MCF 10A (cell line): ENCODE data around the gene PABPN1L. TPM values are rescaled to one million over a fixed set of nuclear protein-coding genes. Genes with fewer than 3 reads are reported as not detected.

Source experiments
- BruUV-seq: library from RNA; stranded (reverse); fragments of 400-500 nt; replicated peaks from 2 replicates; lab custom pipeline; 2021; lab: Mats Ljungman, UMichigan
- CTCF ChIA-PET: fragments of 300-600 bp; sonication (Branson Sonifier 250); formaldehyde crosslinking; extraction: SDS; loops from one replicate; lab custom pipeline; 2021; ENCODE audit warnings: antibody characterized with exemption, inconsistent platforms; lab: Yijun Ruan, JAX
- POLR2A ChIA-PET: fragments of 300-600, 350-650 bp; sonication (Branson Sonifier 250); formaldehyde crosslinking; extraction: SDS; loops from one replicate; lab custom pipeline; 2020; ENCODE audit warnings: antibody characterized with exemption, inconsistent platforms; lab: Yijun Ruan, JAX
- DNase-seq: peaks from one replicate; pipeline ENCODE4 v3.0.0-alpha.2; 2018; ENCODE audit not compliant: unreplicated experiment
- H3K27ac Mint-ChIP-seq: one replicate; pipeline ENCODE4 v1.8.0; 2022; ENCODE audit warnings: mild to moderate bottlenecking, low read depth, mixed read lengths; ENCODE audit not compliant: unreplicated experiment
- H3K27me3 Mint-ChIP-seq: one replicate; pipeline ENCODE4 v1.8.0; 2022; ENCODE audit warnings: mixed read lengths; ENCODE audit not compliant: insufficient read depth, unreplicated experiment
- H3K36me3 Mint-ChIP-seq: one replicate; pipeline ENCODE4 v1.8.0; 2022; ENCODE audit warnings: mild to moderate bottlenecking, moderate library complexity, mixed read lengths; ENCODE audit not compliant: insufficient read depth, unreplicated experiment
- H3K4me1 Mint-ChIP-seq: one replicate; pipeline ENCODE4 v1.8.0; 2022; ENCODE audit warnings: mixed read lengths; ENCODE audit not compliant: insufficient read depth, unreplicated experiment
- H3K4me3 Mint-ChIP-seq: one replicate; pipeline ENCODE4 v1.8.0; 2022; ENCODE audit warnings: mild to moderate bottlenecking, moderate library complexity, mixed read lengths; ENCODE audit not compliant: unreplicated experiment
- H3K9me3 Mint-ChIP-seq: one replicate; pipeline ENCODE4 v1.8.0; 2022; ENCODE audit warnings: mixed read lengths; ENCODE audit not compliant: unreplicated experiment
- CTCF ChIP-seq: fragments of 200-600 bp; IDR thresholded peaks from one replicate; pipeline ENCODE4 v1.8.0; 2022; ENCODE audit warnings: antibody characterized with exemption, mild to moderate bottlenecking; ENCODE audit not compliant: unreplicated experiment
- intact Hi-C: fragments of 100-400 bp; cut with micrococcal nuclease; formaldehyde crosslinking; loops from 2 replicates; pipeline ENCODE4 v1.14.1; 2022
- total RNA-seq: library from RNA; stranded (reverse); gene quantifications from 2 replicates; pipeline ENCODE4 v1.2.3, GENCODE V29; 2022

Gene PABPN1L
- total RNA-seq, 1 experiment from 2014 or later: not detected

- DNase-seq: no peak
- CTCF ChIA-PET: no interaction called here
- no peak overlapping the region for H3K4me3 Mint-ChIP-seq
- no TSS peak for BruUV-seq
- POLR2A ChIA-PET: no interaction called here
- no peak overlapping the region for H3K27ac Mint-ChIP-seq
- no peaks in the 10 kb centered on the region for H3K9me3 Mint-ChIP-seq
- no peak for TF ChIP-seq CTCF
- no peaks in the 10 kb centered on the region for H3K27me3 Mint-ChIP-seq
- no peaks in the 10 kb centered on the region for H3K4me1 Mint-ChIP-seq
- intact Hi-C loops: no loop called here
- no peaks in the 10 kb centered on the region for H3K36me3 Mint-ChIP-seq
Observed at GRCh38 chr16:88888057-88888456, 21.6 kb upstream of the PABPN1L start.

DNA sequence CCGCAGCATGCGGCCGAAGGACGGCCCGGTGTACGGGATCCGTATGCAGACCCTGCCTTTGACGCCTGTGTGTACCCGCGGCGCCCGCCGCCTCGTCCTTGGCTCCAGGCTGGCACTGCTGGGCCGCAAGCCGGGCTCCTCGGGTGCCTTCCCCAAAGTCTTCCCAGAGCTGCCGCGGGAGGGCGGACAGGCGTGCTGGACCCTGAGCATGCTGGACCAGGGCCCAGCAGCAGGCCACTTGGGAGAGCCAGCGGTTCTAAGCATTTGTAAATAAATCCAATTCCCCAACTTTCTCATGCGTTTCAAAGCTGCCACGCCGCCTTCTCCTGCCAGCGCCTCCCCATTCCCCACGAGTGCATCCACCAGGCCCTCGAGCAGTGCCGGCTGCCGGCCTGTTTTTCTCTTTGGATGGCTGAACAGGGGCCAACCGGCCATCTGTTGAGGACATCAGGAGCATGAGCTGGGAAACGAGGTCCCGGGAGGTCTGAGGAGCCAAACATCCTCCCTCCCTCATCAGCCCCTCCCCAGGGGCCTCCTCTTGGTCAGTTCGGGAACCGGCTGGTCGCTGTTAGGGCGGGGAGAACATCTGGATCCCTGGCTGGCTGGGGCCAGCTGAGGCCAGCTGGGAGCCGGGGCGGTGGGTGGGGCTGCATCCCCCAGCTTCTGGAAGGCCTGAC is 20.5 kb upstream of the PABPN1L start:
- no peak for DNase-seq
- ChIA-PET POLR2A (interaction anchor here (0.7 kb wide), 1 partner anchor 23 kb away, joined by 4 read pairs; no protein-coding TSS in a partner anchor), CTCF (no interaction called here)
- Mint-ChIP-seq H3K4me3 (no peak overlapping the region), H3K4me1 (peaks cover 5% of the 10 kb centered on the region), H3K27ac (no peak overlapping the region), H3K36me3 (no peaks in the 10 kb centered on the region), H3K27me3 (no peaks in the 10 kb centered on the region), H3K9me3 (no peaks in the 10 kb centered on the region)
- intact Hi-C loops: no loop called here
- BruUV-seq: no TSS peak
- no peak for TF ChIP-seq CTCF

GRCh38 chr16:88886420-88886844 is 20.0 kb upstream of the PABPN1L start:
- Mint-ChIP-seq H3K4me1 (peaks cover 6% of the 10 kb centered on the region), H3K4me3 (no peak overlapping the region), H3K36me3 (no peaks in the 10 kb centered on the region), H3K27me3 (no peaks in the 10 kb centered on the region), H3K27ac (no peak overlapping the region), H3K9me3 (no peaks in the 10 kb centered on the region)
- DNase-seq: no peak
- no TSS peak for BruUV-seq
- CTCF ChIA-PET: no interaction called here
- TF ChIP-seq CTCF: no peak
- intact Hi-C loops: no loop called here
- POLR2A ChIA-PET: no interaction called here

DNA sequence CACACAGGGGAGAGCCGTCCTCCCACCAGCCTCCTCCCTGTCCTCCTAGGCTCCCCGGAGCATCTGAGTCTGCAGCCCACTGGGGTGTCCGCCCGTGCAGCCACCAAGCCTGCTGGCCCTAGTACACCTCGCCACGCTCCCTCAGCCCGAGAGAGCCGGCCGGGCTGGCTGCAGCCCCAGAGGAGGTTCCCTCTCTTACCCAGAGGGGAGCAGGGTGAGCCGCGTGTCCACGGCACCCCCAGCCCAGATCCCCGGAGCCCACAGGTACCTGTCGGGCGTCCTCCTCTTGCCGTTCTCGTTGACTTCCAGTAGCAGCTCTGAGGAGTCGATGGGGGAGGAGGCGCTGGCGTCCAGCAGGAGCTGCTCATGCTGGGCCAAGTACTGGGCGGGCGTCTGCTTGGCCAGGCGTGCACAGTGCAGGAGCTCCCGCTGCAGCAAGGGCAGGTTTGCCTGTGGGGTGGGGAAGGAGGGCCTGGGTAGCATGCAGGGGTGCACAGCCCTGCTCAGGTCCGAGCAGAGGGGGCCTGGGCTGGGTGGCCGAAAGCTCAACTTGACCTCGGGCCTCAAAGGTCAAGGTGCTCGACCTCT is 19.3 kb upstream of the PABPN1L start:
- Mint-ChIP-seq H3K36me3 (no peaks in the 10 kb centered on the region), H3K27ac (no peak overlapping the region), H3K9me3 (no peaks in the 10 kb centered on the region), H3K4me3 (no peak overlapping the region), H3K4me1 (peaks cover 6% of the 10 kb centered on the region), H3K27me3 (no peaks in the 10 kb centered on the region)
- ChIA-PET POLR2A (no interaction called here), CTCF (no interaction called here)
- intact Hi-C loops: no loop called here
- TF ChIP-seq CTCF: no peak
- BruUV-seq: no TSS peak
- DNase-seq: no peak
